ENCODE measurements around the gene CACNA1H.
"Not testable (repeated sequence)": the region's sequence is repeated elsewhere in the genome, so short reads cannot be mapped to it uniquely, and the experiment has no call there.

The CACNA1H gene

GRCh38 chr16:1221628-1222552 is 69.0 kb downstream of the CACNA1H start:
- no peak for DNase-seq (ENCODE audit: extremely low read depth in 1 of 2, low read depth in 1 of 2)

- DNase-seq (ENCODE audit: extremely low read depth in 1 of 2, low read depth in 1 of 2) = no peak
These were observed 69.8 kb downstream of the CACNA1H start for GRCh38 chr16:1222553-1223354.

- no peak for DNase-seq (ENCODE audit: extremely low read depth in 1 of 2, low read depth in 1 of 2)
These were observed 70.7 kb downstream of the CACNA1H start for GRCh38 chr16:1223355-1224214.

GRCh38 chr16:1224558-1224957 is 71.7 kb downstream of the CACNA1H start:
- no peak for DNase-seq (ENCODE audit: extremely low read depth in 1 of 2, low read depth in 1 of 2)

GRCh38 chr16:1225051-1225451 is 72.1 kb downstream of the CACNA1H start, which contains the start of gene TPSG1:
Gene TPSG1 (minus strand): TSS chr16:1225268. CDS start chr16:1225252, 16 bp downstream.
- no peak for DNase-seq (ENCODE audit: extremely low read depth in 1 of 2, low read depth in 1 of 2)

- DNase-seq (ENCODE audit: extremely low read depth in 1 of 2, low read depth in 1 of 2) = not testable (repeated sequence)
These were observed 72.9 kb downstream of the CACNA1H start for GRCh38 chr16:1225728-1226311.

GRCh38 chr16:1226692-1227091 is 73.8 kb downstream of the CACNA1H start:
- not testable (repeated sequence) for DNase-seq (ENCODE audit: extremely low read depth in 1 of 2, low read depth in 1 of 2)

- DNase-seq (ENCODE audit: extremely low read depth in 1 of 2, low read depth in 1 of 2) = not testable (repeated sequence)
These were observed 75.3 kb downstream of the CACNA1H start for GRCh38 chr16:1228227-1228626.

- not testable (repeated sequence) for DNase-seq (ENCODE audit: extremely low read depth in 1 of 2, low read depth in 1 of 2)
These were observed 76.6 kb downstream of the CACNA1H start for GRCh38 chr16:1229476-1229875.

- DNase-seq (ENCODE audit: extremely low read depth in 1 of 2, low read depth in 1 of 2) = not testable (repeated sequence)
These were observed 77.2 kb downstream of the CACNA1H start, which contains the start of gene TPSB2 for GRCh38 chr16:1230084-1230470. Gene TPSB2 (minus strand): TSS chr16:1230184. CDS start chr16:1229951, 233 bp downstream.

GRCh38 chr16:1230471-1231212 is 77.7 kb downstream of the CACNA1H start:
- DNase-seq (ENCODE audit: extremely low read depth in 1 of 2, low read depth in 1 of 2) = not testable (repeated sequence)

GRCh38 chr16:1231301-1231700 is 78.4 kb downstream of the CACNA1H start:
- DNase-seq (ENCODE audit: extremely low read depth in 1 of 2, low read depth in 1 of 2) = not testable (repeated sequence)

- not testable (repeated sequence) for DNase-seq (ENCODE audit: extremely low read depth in 1 of 2, low read depth in 1 of 2)
These were observed 79.3 kb downstream of the CACNA1H start for GRCh38 chr16:1232049-1232748.

- DNase-seq (ENCODE audit: extremely low read depth in 1 of 2, low read depth in 1 of 2) = not testable (repeated sequence)
These were observed 83.8 kb downstream of the CACNA1H start for GRCh38 chr16:1236659-1237058.

- DNase-seq (ENCODE audit: extremely low read depth in 1 of 2, low read depth in 1 of 2) = no peak
These were observed 85.1 kb downstream of the CACNA1H start for GRCh38 chr16:1237990-1238389.

- not testable (repeated sequence) for DNase-seq (ENCODE audit: extremely low read depth in 1 of 2, low read depth in 1 of 2)
These were observed 86.0 kb downstream of the CACNA1H start for GRCh38 chr16:1238909-1239308.

GRCh38 chr16:1239575-1239974 is 86.7 kb downstream of the CACNA1H start:
- not testable (repeated sequence) for DNase-seq (ENCODE audit: extremely low read depth in 1 of 2, low read depth in 1 of 2)

- DNase-seq (ENCODE audit: extremely low read depth in 1 of 2, low read depth in 1 of 2) = not testable (repeated sequence)
These were observed 87.5 kb downstream of the CACNA1H start, which contains the start of gene TPSAB1 for GRCh38 chr16:1240436-1240835. Gene TPSAB1 (plus strand): TSS chr16:1240705. CDS start chr16:1240939, 234 bp downstream.

- DNase-seq (ENCODE audit: extremely low read depth in 1 of 2, low read depth in 1 of 2) = not testable (repeated sequence)
These were observed 88.2 kb downstream of the CACNA1H start for GRCh38 chr16:1241081-1241480.
